ENCODE measurements around the gene FFAR2.
"Not testable (repeated sequence)": the region's sequence is repeated elsewhere in the genome, so short reads cannot be mapped to it uniquely, and the experiment has no call there.

Gene FFAR2

DNA sequence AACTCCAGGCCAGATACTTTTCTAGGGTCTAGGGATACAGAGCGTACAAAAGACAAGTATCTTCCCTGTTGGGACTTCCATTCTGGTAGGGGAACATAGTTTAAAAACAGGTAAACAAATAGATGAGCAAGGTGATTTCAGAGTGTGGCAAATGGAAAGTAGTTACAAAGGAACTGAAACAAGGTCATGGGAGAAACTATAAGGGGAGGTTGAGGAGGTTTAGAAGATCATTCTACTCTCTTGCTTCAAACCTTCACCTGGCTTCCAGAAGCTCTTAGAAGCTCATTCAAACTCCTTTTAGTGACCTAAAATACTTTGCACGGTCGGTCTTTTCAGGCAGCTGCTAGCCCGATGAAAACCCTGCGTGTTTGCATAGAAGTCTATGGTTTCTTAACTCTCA lies 9.1 kb downstream of the FFAR2 start:
- no peak for DNase-seq (ENCODE audit: low spot score)

DNA sequence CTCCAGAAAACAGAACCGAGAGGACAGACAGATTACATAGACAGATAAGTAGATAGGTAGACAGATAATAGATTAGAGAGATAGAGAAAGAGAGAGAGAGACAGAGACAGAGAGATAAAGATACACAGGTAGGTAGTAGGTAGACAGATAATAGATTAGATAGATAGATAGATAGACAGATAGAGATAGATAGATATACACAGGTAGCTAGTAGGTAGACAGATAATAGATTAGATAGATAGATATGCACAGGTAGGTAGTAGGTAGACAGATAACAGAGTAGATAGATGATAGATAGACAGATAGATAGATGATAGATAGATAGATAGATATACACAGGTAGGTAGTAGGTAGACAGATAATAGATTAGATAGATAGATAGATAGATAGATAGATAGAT lies 10.1 kb downstream of the FFAR2 start:
- no peak for DNase-seq (ENCODE audit: low spot score)

DNA sequence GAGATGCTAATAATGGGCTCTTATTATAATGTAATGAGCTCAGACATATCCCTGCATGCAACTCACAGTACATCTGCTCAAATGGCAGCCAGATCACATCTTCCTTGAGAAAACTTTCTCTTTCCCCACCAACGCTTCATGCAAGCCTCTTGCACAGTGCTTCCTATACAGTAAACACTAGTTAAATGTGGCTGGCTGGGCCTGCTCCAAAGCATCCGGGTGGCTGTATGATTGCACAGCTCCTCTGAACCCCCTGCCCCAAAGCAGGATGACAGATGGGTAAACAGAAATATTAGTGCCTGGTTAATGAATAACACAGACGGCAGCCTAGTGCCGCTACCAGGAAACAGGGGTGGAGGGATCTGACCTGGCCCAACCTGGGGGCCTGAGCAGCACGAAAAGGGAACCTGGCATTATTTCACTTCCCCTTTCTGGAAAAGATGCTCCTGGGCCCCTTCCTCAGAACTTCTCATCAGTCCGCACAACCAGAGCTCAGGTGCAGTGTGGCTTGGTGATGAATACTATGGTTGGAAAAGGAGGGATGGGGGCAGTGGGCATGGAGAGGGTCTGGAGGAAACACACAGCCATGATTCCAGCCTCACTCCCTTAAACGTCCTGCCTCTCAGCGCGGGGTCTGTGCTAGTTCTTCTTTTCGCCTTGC lies 10.8 kb downstream of the FFAR2 start:
- no peak for DNase-seq (ENCODE audit: low spot score)

DNA sequence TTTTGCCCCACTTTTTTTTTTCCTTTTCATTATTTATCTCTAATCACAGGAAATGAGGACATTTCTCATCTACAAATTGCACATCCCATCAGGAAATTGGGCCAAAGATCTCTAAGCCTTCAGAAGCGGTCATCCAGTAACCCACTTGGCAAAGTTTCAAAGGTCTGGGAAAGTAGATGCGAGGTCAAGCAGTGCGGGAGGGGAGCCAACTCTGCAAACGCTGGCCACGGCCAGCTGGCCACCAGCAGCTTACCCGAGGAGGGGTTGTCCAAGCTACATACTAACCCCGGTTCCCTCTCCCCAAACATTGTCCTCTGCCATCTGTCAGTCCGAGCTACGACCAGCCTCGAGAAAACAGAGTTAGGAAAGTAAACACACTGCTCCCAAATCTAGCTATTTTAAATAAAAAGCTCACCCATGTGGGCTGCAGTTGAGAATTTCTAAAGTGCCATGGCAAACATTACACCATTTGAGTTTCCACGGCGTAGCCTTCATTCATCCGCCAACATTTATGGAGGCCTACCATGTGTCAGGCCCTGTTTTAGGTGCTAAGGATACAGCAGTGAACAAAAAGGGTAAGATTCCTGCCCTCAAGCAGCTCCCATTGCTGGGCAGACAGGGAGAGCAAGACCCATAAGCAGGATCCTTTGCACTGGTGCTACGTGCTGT lies 11.5 kb downstream of the FFAR2 start:
- DNase-seq (ENCODE audit: low spot score): no peak

DNA sequence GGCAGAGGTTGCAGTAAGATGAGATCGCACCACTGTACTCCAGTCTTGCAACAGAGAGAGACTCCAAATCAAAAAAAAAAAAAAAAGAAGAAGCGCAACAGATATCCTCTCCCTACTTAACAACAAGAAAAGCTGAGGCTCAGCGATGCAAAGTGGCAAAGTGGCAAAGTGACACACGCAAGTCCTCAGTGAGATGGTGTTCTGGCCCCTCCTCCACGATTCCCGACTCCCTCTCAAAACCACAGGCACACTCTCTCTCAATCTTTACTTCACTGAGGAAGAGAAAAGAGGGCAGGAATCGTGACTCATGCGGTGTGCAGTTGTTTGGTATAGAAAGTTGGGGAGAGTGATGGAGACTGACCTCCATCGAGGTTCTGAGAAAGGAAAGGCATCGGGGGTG lies 12.6 kb downstream of the FFAR2 start:
- DNase-seq (ENCODE audit: low spot score): no peak

DNA sequence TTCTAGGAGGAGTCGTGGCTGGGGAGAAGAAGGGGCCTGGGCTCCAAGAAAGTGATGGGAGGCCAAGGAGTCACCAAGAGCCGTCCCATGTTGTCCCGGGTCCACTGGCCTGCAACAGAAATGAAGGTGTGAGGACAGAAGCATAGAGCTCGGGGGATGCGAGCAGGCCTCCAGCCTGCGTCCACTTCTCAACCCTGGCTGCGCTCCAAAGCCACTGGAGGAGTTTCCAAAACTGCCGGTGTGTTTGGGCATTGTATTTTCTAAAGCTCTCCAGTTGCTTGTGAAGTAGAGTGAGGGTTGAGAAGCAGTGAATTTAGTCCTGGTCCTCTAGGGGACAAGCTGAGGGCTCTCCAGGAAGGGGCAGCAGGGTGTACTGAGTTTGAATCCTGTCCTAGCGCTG lies 13.0 kb downstream of the FFAR2 start:
- DNase-seq (ENCODE audit: low spot score): no peak

DNA sequence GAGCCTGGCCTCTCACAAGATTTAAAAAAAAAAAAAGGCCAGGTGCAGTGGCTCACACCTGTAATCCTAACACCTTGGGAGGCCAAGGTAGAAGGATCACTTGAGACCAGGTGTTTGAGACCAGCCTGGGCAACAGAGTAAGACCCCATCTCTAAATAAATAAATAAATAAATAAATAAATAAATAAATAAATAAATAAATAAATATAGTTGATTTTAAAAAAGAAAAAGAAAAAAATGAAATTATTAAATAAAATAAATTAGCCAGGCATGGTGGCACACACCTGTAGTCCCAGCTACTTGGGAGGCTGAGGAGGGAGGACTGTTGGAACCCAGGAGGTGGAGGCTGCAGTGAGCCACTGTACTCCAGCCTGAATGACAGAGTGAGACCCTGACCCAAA lies 13.7 kb downstream of the FFAR2 start:
- DNase-seq (ENCODE audit: low spot score): not testable (repeated sequence)

DNA sequence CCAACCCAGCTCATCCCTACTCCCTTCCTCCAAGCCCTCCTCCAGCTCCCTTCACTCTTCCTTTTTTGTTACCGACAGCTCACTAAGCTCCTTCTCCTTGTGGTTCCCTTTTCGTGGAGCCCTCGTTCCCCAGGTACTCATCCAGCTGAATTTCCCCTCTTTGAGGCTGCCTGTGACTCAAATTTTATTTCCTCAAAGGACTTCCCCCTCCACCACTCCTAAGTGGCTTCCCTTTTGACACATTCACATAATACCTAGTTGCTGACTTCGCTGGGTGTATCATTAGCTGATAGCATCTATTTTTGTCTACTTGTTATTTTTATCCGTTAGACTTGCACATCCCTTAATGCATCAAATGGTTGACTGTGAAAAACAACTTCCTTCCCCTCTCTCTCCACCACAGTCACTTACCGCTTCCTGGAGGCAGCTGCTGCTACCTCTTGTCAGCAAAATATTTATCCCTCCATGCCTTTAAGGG lies 14.5 kb downstream of the FFAR2 start:
- DNase-seq (ENCODE audit: low spot score): peak; percentile 44

DNA sequence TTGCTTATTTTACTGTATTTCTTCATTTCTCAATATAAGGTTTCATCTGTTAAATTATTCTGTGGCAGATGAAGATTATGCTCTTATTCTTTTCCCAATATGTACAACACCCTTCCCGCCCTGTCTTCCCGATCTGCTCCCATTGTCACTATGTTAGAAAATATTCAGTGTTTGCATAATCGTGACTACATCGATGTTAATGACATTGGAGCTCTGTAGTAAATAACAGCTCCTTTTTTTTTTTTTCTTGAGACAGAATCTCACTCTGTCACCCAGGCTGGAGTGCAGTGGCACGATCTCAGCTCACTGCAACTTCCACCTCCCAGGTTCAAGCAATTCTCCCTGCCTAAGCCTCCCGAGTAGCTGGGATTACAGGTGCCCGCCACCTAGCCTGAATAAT lies 14.9 kb downstream of the FFAR2 start:
- not testable (repeated sequence) for DNase-seq (ENCODE audit: low spot score)

DNA sequence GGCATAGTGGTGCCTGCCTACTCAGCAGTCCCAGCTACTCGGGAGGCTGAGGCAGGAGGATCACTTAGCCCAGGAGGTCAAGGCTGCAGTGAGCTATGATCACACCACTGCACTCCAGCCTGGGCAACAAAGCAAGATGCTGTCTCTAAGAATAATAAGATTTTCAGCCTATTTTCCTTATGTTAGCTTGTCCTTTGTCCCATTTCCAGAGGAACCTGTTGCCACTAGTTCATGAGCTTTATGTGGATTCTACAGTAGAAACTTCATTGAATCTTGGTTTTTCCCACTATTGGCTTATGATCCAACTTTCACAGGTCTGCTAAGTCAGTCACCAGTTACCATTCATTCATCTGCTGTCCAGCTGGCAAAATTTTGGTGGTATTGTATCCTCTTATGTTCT lies 18.2 kb downstream of the FFAR2 start:
- DNase-seq (ENCODE audit: low spot score): no peak

DNA sequence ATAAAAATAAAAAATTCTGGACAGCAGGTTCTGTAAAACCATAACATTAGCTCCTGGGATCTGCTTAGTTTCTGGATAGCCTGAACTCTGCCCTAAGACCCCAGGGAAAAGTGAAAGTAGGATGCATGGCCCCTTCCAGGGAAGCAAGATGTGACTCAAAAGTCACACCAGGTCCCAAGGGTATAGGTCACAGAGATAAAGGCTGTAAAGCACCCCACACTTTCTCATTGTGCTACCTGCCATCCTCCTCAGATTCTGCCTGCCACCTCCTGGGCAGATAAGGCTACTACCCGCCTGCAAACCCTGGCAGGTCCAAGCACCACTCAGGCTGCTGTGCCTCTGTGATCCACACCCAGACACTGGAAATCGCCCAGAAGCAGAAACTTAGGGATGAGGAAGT lies 20.6 kb downstream of the FFAR2 start:
- DNase-seq (ENCODE audit: low spot score): peak; percentile 42

DNA sequence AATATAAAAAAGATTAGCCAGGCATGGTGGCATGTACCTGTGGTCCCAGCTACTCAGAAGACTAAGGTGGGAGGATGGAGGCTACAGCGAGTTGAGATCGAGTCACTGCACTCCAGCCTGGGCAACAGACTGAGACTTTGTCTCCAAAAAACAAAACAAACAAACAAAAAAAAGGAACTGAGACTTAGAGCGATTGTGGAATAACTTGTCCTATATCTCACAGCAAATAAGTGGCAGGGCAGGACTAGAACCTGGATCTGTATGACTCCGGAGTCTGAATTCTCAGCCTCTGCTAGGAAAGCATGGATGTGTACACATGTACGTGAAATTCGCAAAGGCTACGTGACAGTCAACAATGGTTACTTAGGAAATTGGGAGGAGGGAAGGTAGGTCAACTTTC lies 22.1 kb downstream of the FFAR2 start:
- DNase-seq (ENCODE audit: low spot score): no peak

DNA sequence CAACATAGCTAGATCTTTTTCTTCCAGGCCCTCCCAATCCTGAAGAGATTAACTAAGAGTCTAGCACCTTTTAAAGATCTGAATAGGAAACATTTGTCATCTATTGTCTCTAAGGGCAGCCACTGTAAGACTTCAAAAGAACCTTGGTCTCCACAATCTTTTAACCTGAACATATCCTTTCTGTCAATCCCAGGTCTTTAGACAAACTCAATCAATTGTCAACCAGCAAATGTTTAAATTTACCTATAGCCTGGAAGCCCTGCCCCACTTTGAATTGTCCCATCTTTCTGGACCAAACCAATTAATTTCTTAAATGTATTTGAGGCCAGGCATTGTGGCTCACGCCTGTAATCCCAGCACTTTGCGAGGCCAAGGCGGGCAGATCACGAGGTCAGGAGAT lies 23.0 kb downstream of the FFAR2 start:
- DNase-seq (ENCODE audit: low spot score): not testable (repeated sequence)

DNA sequence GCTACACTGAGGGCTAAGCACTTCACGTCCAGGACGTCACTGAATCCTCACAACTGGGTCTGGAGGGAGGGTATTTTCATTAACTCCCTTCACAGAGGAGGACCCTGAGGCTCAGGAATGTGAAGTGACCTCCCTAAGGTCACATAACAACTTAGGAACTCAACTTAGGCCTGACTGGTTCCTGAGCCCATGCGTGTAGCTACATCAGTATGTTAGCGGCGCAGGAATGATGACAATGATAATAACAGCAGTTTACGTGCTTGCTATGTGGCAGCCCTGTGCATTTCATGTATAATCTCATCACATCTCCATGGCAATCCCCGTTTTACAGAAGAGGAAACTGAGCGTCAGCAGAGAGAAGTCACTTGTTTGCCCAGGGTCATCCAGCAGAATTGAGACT lies 23.9 kb downstream of the FFAR2 start:
- DNase-seq (ENCODE audit: low spot score): no peak

DNA sequence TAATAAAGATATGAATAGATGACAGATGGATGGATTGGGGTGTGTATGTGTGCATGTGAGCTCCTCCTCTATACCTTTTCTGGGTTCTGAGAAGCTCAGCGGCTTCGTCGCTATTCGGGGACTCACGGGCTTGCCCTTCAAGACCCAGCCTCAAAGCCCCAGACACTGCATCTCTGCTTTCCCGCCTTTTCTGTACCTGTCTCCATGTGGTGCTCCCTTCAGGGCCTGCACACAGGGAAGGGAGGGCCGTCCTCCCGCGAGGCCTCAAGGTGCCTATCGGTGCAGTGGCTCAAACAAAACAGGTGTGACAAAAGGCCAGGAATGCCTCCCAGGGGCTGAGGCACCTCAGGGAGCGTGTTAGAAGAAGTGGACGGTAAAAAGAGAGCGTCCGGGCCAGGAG lies 26.0 kb downstream of the FFAR2 start:
- DNase-seq (ENCODE audit: low spot score): no peak

DNA sequence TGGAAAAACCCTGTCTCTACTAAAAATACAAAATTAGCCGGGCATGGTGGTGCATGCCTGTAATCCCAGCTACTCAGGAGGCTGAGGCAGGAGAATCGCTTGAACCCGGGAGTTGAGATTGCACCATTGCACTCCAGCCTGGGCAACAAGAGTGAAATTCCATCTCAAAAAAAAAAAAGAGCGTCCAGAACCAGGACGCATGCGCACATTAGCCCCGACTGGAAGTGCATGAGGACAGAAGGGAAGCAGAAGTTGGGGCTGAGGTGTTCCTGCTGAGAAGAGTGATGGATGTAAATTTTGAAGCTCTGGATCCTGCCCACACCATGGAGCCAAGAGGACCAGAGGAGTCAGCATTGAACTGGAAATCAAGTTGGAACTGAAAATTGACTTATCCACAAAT lies 26.5 kb downstream of the FFAR2 start:
- DNase-seq (ENCODE audit: low spot score): not testable (repeated sequence)

DNA sequence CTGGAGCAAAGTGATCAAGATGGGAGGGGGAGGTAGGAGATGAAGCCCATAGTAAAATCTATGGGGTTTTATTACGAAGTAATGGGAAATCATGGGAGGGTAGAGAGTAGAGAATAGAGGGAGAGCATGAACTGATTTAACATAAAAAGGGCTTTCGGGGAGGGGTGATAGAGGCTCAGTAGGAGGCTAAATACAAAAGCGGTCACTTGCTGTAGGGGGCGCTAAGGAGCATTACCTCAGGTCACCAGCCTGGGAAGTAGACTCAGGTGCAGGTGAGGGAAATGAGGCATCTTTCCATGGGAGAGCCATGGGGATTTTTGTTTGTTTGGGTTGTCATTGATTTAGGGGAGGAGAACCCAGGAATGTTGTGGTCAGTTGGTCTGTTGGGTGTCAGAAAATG lies 28.1 kb downstream of the FFAR2 start:
- no peak for DNase-seq (ENCODE audit: low spot score)

DNA sequence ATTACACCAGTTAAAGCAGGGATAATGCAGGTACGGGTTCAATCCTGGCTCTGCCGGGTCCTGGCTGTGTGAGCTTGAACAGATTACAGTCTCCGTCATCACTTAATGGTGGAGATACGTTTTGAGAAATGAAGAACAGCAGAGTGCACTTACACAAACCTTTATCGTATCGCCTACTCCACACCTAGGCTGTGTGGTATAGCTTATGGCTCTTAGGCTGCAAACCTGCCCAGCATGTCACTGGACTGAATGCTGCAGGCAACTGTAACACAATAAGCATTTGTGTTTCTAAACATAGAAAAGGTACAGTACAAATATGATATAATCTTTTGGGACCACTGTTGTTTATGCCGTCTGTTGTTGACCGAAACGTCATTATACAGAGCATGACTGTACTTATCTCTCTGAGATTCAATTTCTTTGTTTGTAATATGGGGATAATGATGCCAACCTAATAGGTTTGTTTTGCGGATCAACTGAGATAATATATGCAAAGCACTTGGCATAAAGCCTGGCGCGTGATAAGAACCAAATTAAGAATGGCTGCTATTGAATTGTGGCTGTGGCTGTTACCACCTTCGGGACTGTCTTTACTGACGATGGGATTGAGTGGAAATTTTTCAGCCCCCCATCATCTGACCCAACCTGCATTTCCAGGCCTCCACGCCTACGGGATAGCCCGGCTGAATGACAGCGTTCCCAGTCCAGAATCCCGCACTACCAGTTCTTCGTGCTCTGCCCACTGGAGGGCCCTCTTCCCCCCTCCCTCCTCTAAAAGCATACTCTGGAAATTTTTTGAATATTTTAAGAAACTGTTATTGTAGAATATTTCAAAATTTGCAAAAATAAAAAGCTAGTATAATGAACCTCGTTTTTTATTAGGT lies 31.0 kb downstream of the FFAR2 start:
- no peak for DNase-seq (ENCODE audit: low spot score)

DNA sequence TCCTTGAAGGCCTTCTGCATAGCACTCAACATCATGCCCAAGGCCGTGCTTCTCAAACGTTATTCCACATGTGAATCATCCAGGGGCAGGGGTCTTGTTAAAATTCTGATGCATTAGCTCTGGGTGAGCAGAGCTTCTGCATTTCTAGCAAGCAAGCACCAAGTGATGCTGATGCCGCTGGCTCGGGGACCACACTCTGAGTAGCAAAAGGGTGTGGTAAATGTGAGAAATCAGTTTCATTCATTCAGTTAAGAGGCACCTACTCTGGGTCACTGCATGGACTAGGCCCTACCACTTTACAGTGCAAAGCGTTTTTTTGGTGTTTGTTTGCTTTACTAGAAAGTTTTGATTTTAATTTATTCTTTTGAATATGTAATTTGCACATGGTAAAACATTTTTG lies 35.0 kb downstream of the FFAR2 start:
- DNase-seq (ENCODE audit: low spot score): no peak

DNA sequence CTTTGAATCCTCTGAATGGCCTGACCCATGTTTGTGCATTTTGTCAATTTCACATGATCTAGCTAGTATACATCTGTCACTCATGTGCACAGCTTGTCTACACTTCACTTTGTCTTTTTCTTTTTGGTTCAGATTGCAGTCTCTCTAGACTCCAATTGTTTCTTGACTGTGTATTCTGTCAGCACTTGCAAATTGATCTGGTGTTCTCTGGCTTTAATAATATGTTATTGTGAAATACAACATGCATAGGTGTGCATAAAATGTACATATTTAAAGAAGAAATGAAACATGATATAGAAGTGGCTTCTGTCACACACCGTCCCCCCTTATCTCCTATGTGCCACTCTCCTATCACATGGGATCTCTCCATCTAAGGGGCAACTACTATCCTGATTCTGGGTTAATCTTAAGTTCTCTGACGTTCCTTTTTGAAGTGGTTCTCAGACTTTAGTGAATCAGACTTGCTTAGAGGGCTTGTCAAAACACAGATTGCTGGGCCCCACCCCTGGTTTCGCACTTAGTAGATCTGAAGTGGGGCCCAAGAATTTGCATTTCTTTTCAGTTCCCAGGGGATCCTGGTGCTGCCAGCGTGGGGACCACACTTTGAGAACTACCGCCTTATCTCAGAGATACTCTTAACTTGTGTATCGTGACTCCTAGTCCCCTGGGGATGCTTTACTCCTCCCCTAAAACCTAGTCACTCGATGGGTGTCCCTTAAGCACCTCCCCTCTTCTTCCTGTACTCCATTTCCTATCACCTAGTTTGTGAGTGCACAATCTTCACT lies 36.4 kb downstream of the FFAR2 start:
- DNase-seq (ENCODE audit: low spot score): no peak

DNA sequence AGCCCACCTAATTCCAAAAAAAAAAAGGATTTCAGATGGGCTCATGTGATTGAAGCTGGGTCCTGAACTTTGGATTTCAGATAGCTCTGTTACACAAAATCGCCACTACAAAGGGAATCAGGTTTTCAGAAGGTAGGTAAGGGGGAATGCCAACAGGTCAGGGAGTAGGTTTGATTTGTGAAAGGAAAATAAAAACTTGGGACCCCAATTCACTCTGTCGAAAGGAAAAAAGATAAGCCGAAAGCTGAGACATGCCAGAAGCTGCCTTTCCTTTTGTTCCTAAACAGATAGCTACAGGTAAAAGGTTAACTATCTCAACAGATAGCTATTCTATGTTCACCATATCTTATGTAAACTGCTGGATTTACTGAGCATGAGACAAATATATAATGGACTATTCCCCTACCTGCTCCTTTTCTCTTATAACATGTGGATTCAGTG lies 38.2 kb downstream of the FFAR2 start:
- no peak for DNase-seq (ENCODE audit: low spot score)

DNA sequence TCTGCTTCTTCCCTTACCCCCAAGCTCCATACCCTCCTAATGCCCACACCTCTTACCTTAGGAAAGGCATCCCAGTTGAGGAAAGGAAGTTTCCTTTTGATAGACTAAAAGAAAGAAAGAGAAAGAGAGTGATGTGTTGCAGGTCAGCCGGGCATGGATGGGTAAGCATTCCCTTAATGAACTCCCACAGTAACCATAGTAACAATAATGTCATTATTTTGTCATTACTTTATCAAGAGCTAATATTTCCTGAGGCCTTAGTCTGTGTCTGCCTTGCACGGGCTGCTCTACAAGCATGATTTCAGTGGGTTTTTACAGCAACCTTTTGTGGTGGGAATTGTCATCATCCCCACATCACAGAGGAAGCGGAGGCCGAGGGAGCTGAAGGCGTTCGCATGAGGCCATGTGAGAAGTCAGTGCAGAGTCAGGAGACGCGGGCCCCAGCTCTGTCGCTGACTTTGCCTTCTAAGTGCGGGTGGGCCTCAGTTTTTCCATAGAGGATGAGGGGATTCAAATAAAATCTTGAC lies 39.7 kb downstream of the FFAR2 start:
- no peak for DNase-seq (ENCODE audit: low spot score)
